GM20431 (cell line): ENCODE measurements around the gene NUAK2.

Source experiments
- in situ Hi-C: fragments of 300-500 bp; cut with MseI, MboI; formaldehyde crosslinking; loops from one replicate; pipeline ENCODE4 v1.15.0; 2020; ENCODE audit warnings: low sequenced_read_pairs; ENCODE audit not compliant: unreplicated experiment

The NUAK2 gene

GRCh38 chr1:205279986-205280385, 41.6 kb downstream of the NUAK2 start:
- in situ Hi-C loops = loop anchor here (5.0 kb wide), 1 partner anchor 47 kb away; no protein-coding TSS in a partner anchor

DNA sequence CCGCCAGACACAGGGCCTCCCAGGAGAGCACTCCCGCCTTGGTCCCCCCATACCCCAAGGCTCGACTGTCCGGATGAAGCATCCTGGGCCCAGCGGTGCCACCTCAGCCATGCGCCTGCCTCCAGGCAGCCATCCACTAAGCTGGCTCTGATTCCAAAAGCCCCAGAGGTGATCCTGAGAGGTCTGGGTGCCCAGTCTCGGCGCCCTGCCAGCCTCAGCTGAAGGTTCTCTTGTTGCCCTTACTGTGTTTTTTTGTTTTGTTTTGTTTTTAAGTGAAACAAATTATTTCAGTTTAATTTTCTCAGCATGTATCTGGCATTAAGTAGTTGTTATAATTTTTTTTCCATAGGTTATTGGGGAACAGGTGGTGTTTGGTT, 44.9 kb downstream of the NUAK2 start:
- in situ Hi-C loops = loop anchor here (5.0 kb wide), 1 partner anchor 51 kb away; no protein-coding TSS in a partner anchor

DNA sequence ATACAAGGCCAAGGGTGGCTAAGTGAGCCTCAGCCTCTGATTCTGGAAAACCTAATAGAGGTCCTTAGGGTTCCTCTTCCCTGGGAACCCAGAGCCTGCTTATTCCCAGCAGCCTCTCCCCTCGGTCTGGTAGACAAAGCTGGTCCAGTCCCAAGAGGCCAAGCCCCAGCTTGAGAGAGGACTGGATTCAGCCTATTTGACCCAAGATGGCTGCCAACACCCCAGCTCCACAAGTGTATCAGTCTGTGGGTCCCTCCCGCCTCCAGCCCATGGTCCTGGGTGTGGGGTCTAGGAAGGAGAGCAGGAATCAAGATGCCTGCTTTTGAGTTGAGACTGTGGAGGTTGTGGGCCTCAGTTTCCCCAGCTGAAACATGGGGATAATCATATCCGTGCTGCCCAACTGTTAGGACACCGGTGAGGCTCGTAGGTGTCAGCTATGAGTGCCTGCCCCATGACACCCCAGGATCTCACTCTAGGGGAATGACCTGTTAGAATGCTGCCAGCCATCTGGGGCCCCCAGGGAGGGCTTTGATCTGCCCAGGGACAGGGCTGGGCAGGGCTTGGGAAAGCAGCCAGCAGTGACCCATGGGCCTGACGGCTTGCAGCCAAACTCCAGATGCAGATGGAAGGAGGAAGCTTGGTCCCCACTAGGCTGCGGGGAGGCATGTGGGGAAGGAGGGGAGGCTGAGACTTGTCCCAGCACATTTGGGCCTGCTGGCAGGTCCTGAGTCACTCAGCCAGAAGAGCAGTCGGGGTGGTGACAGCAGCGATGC, 45.4 kb downstream of the NUAK2 start:
- in situ Hi-C loops = loop anchor here (5.0 kb wide), 1 partner anchor 51 kb away; no protein-coding TSS in a partner anchor

DNA sequence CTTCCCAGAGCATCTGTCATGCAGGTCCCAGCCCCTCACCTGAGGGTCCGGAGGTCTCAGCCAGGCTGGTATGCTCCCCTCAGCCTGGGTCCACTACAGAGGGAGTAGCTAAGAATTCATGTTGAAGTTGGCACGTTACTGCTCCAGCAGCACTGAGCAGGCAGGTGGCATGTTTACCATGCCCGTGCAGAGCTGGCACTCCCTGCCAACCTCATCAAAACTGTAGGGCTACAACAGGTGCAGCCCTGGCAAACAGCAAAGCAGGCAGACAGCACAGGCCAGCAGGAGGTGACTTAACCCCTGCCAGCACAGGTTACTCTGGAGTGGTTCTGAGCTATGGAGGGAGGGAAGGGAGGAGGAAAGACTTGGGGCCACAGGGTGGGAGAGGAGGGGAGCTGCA, 46.4 kb downstream of the NUAK2 start:
- in situ Hi-C loops = loop anchor here (5.0 kb wide), 1 partner anchor 52 kb away; no protein-coding TSS in a partner anchor

- in situ Hi-C loops = no loop called here
Observed at GRCh38 chr1:205274041-205274691, 47.4 kb downstream of the NUAK2 start.

GRCh38 chr1:205273551-205273982, 48.0 kb downstream of the NUAK2 start:
- in situ Hi-C loops = no loop called here

- in situ Hi-C loops = no loop called here
Observed at GRCh38 chr1:205272536-205272935, 49.0 kb downstream of the NUAK2 start.

DNA sequence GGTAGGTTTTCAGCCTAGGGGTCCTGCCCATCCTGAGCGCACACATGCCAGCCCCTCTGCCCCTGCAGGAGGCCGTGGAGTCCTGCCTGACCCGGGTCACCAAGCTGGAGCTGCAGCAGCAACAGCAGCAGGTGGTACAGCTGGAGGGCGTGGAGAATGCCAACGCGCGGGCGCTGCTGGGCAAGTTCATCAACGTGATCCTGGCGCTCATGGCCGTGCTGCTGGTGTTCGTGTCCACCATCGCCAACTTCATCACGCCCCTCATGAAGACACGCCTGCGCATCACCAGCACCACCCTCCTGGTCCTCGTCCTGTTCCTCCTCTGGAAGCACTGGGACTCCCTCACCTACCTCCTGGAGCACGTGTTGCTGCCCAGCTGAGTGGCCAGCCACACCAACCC, 49.8 kb downstream of the NUAK2 start:
- in situ Hi-C loops = no loop called here

DNA sequence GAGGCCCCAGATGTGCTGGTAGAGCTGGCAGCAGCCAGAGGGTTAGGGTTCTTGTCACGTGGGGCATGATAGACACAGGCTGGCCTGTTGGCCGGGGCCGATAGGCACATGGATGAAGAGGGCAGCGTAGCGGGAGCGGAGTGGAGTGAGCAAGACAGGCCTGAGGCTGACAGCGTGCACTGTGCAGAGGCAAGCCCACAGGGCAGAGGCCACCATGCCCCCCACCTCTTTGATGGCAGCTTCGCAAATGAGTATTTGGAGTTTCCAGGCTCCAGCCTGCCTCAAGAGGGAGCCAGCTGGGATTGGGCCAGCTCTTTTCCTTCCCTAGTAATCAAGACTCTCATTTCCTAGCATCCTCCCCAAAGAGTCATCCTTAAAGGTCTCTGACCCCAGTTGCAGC, 50.3 kb downstream of the NUAK2 start:
- in situ Hi-C loops = no loop called here

DNA sequence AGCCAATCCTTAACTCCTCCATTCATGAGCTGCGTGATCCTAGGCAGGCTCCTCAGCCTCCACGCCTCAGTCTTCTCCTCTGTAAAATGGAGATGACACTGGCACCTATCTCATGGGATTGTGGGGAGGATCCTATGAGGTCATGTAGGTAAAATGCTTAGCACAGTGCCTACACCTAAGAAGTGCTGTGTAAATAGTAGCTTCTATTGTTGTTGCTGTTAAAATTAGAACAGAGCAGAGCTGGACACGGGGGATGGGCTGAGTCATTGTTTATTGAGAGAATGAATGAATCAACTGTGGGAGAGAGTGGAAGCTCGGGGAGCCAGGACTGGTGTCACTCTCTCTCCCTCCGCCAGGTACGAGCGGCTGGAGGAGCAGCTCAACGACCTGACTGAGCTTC, 50.8 kb downstream of the NUAK2 start:
- in situ Hi-C loops = no loop called here

- in situ Hi-C loops = no loop called here
Observed at GRCh38 chr1:205270271-205270670, 51.3 kb downstream of the NUAK2 start.

DNA sequence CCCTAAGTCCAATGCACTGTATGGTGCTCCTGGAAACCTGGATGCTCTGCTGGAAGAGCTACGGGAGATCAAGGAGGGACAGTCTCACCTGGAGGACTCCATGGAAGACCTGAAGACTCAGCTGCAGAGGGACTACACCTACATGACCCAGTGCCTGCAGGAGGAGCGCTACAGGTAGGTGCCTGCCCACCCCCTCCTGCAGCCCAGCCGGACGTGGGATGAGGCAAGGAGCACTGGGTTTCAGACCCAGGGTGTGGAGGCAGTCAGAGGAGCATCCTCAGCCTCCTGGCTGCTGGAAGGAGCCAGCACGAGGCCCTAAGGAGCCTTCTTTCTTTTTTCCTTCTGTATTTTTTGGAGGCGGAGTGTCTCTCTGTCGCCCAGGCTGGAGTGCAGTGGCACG, 51.8 kb downstream of the NUAK2 start:
- in situ Hi-C loops = no loop called here

DNA sequence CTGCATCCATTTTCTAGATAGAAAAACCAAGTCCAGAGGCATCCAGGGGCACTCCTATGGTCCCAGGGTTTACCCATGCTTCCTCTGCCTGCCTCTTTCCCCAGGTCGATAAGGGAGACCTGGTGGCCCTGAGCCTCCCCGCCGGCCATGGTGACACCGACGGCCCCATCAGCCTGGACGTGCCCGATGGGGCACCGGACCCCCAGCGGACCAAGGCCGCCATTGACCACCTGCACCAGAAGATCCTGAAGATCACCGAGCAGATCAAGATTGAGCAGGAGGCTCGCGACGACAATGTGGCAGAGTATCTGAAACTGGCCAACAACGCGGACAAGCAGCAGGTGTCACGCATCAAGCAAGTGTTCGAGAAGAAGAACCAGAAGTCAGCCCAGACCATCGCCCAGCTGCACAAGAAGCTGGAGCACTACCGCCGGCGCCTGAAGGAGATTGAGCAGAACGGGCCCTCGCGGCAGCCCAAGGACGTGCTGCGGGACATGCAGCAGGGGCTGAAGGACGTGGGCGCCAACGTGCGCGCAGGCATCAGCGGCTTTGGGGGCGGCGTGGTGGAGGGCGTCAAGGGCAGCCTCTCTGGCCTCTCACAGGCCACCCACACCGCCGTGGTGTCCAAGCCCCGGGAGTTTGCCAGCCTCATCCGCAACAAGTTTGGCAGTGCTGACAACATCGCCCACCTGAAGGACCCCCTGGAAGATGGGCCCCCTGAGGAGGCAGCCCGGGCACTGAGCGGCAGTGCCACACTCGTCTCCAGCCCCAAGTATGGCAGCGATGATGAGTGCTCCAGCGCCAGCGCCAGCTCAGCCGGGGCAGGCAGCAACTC, 52.5 kb downstream of the NUAK2 start:
- in situ Hi-C loops = no loop called here

DNA sequence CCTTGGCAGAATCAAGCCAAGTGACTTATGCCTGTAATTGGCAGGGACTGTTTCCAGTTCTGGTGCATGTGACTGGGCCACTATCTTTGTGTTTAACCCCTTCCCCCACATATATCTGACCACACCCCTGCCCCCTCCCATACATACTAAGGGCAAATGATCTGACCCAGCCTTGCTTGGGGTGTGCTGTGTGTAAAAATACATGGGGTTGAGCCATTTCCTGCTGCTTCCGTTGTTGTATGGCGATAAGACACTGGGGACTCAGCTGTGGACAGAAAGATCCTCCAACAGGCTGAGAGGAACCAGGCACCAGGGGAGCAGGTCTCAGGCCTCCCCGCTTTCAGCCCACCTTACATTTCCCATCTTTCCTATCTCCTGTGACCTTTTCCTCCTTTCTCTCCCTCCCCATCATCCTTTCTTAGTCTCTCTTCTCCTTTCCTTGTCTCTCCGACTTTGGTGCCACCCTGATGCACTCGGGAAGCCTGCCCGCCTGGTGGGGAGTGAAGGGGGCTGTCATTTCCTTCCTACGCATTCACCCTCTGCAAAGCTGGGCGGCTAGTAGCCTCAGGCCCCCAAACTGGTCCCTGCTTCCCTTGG, 54.1 kb downstream of the NUAK2 start:
- in situ Hi-C loops = no loop called here

DNA sequence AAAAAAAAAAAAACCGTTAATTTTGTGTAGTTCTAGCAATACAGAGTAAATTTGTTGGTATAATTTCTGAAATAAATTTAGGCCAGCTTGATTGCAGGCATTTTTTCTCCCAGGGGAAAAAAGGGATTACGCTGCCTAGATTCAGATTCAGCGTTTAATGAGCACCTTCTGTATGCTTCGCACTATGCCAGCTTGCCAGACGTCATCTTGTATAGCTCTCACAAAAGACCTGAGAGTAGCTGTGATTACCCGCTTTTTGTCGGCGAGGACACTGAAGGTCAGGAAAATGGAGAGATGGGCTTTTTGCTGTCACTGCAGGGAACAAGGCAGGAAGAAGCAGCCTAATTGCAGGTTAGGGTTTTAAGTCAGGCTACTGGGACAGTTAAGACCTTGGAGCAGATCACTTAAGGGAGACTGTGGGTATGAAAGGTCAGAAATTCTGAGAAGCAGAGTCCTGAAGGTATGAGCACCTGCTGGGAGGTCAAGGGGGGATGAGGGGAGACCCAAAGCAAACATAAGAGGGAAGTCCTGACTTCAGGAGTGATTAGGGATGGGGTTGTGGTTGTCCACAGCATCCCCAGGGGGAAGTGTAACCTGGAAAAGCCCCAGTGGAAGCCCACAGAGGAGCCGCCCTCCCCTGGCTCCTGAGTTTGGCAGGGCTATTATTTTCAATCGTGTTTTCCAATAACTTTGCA, 54.8 kb downstream of the NUAK2 start:
- in situ Hi-C loops = no loop called here

- in situ Hi-C loops = no loop called here
Observed at GRCh38 chr1:205263580-205264190, 57.9 kb downstream of the NUAK2 start.

DNA sequence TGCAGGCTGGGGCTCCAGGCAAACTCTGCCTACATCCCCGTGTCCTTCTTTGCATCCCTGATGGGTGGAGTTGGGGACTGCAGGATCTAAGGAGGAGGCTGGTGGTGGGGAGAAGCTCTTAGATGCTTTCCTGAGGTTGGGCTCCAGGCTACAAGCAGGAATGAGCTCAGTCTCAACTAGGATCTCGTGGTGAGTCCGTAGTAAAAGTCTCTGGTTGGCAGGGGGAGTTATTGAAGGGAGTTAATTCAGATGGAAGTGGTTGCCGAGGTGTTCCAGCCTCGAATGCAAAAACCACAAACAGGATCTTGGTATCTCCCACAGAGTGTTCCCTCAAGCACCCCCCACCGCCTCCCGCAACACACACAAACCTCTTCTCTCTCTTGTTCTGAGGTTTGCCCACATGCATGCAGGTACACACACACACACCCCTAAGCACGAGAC, 58.8 kb downstream of the NUAK2 start:
- in situ Hi-C loops = no loop called here

- in situ Hi-C loops = no loop called here
Observed at GRCh38 chr1:205261946-205262691, 59.4 kb downstream of the NUAK2 start.
